GM19372 (cell line): ENCODE measurements around the gene EP400.

Source experiments
- ATAC-seq: cut with Tn5 transposase; IDR thresholded peaks from one replicate; pipeline ENCODE4 v1.9.1; 2021; ENCODE audit warnings: mild to moderate bottlenecking, low read depth, moderate library complexity; ENCODE audit not compliant: unreplicated experiment

The EP400 gene

GRCh38 chr12:131911028-131911650, 38.6 kb upstream of the EP400 start:
- no peak for ATAC-seq

GRCh38 chr12:131911851-131912477, 37.8 kb upstream of the EP400 start:
- no peak for ATAC-seq

GRCh38 chr12:131912518-131913274, 37.0 kb upstream of the EP400 start:
- no peak for ATAC-seq

GRCh38 chr12:131913666-131914065, 36.1 kb upstream of the EP400 start:
- ATAC-seq, result no peak

- ATAC-seq, result no peak
Observed at GRCh38 chr12:131914179-131914702, 35.5 kb upstream of the EP400 start.

GRCh38 chr12:131915000-131915689, 34.6 kb upstream of the EP400 start:
- no peak for ATAC-seq

GRCh38 chr12:131915823-131916222, 33.9 kb upstream of the EP400 start:
- ATAC-seq, result no peak

- no peak for ATAC-seq
Observed at GRCh38 chr12:131916306-131917138, 33.2 kb upstream of the EP400 start.

GRCh38 chr12:131917139-131917710, 32.5 kb upstream of the EP400 start:
- no peak for ATAC-seq

- ATAC-seq, result no peak
Observed at GRCh38 chr12:131917711-131918306, 31.9 kb upstream of the EP400 start.

- no peak for ATAC-seq
Observed at GRCh38 chr12:131918311-131919050, 31.3 kb upstream of the EP400 start.

GRCh38 chr12:131919051-131919347, 30.7 kb upstream of the EP400 start:
- ATAC-seq, result no peak

- no peak for ATAC-seq
Observed at GRCh38 chr12:131919366-131920156, 30.2 kb upstream of the EP400 start.

GRCh38 chr12:131920157-131920508, 29.6 kb upstream of the EP400 start:
- ATAC-seq, result no peak

- no peak for ATAC-seq
Observed at GRCh38 chr12:131920902-131921840, 28.6 kb upstream of the EP400 start.

- ATAC-seq, result no peak
Observed at GRCh38 chr12:131921866-131922769, 27.6 kb upstream of the EP400 start.
